HG02759 (cell line): ENCODE data around the gene ANHX.
"Not testable (repeated sequence)": the region's sequence is repeated elsewhere in the genome, so short reads cannot be mapped to it uniquely, and the experiment has no call there.

ENCODE experiments used
- ATAC-seq: cut with Tn5 transposase; IDR thresholded peaks from one replicate; pipeline ENCODE4 v1.9.1; 2021; ENCODE audit warnings: mild to moderate bottlenecking, moderate library complexity; ENCODE audit not compliant: unreplicated experiment

ANHX gene

GRCh38 chr12:133235401-133236112, at the start of gene ANHX:
TSS of gene ANHX (minus strand) at chr12:133235877. CDS start at chr12:133234356, 1,521 bp downstream.
- ATAC-seq = no peak

GRCh38 chr12:133264668-133265067, 29.0 kb upstream of the ANHX start:
- not testable (repeated sequence) for ATAC-seq

- ATAC-seq = no peak
Measured at GRCh38 chr12:133264173-133264572, 28.5 kb upstream of the ANHX start.

GRCh38 chr12:133256321-133256720, 20.6 kb upstream of the ANHX start:
- no peak for ATAC-seq

GRCh38 chr12:133255833-133256232, 20.2 kb upstream of the ANHX start:
- not testable (repeated sequence) for ATAC-seq

GRCh38 chr12:133251732-133252131, 16.1 kb upstream of the ANHX start:
- ATAC-seq = no peak

GRCh38 chr12:133236556-133236955, 879 bp upstream of the ANHX start:
- no peak for ATAC-seq

GRCh38 chr12:133236144-133236543, 467 bp upstream of the ANHX start:
- no peak for ATAC-seq

GRCh38 chr12:133234971-133235370, 706 bp downstream of the ANHX start:
- no peak for ATAC-seq

GRCh38 chr12:133233993-133234564, 1.6 kb downstream of the ANHX start:
- ATAC-seq = no peak

- ATAC-seq = no peak
Measured at GRCh38 chr12:133233006-133233405, 2.7 kb downstream of the ANHX start.

- no peak for ATAC-seq
Measured at GRCh38 chr12:133231001-133231400, 4.7 kb downstream of the ANHX start.

- ATAC-seq = no peak
Measured at GRCh38 chr12:133227281-133227852, 8.3 kb downstream of the ANHX start.

- no peak for ATAC-seq
Measured at GRCh38 chr12:133226690-133227089, 9.0 kb downstream of the ANHX start.

GRCh38 chr12:133225527-133225926, 10.2 kb downstream of the ANHX start:
- no peak for ATAC-seq

- ATAC-seq = no peak
Measured at GRCh38 chr12:133222211-133222610, 13.5 kb downstream of the ANHX start.

GRCh38 chr12:133221241-133221640, 14.4 kb downstream of the ANHX start:
- no peak for ATAC-seq

GRCh38 chr12:133220521-133220920, 15.2 kb downstream of the ANHX start:
- no peak for ATAC-seq

GRCh38 chr12:133217219-133217618, 18.5 kb downstream of the ANHX start:
- ATAC-seq = no peak

GRCh38 chr12:133215724-133216123, 20.0 kb downstream of the ANHX start:
- ATAC-seq = no peak

- ATAC-seq = no peak
Measured at GRCh38 chr12:133206390-133206789, 29.3 kb downstream of the ANHX start.

GRCh38 chr12:133204264-133204603, 31.4 kb downstream of the ANHX start:
- ATAC-seq = no peak
